K562 (cell line): ENCODE data around the gene STOX2. TPM values are rescaled to one million over a fixed set of nuclear protein-coding genes. Genes with fewer than 3 reads are reported as not detected.

Source experiments
- ATAC-seq: fragments of 200-7000 bp; cut with Tn5 transposase; 3 replicates; pipeline ENCODE4 v1.9.1; 2020; ENCODE audit warnings: moderate library complexity
- BruUV-seq: library from RNA; stranded (reverse); fragments of 400-500 nt; replicated peaks from 2 replicates; lab custom pipeline; 2021; lab: Mats Ljungman, UMichigan
- CTCF ChIA-PET: fragments of 300-600 bp; formaldehyde crosslinking; extraction: SDS; loops from one replicate; lab custom pipeline; 2021; ENCODE audit warnings: low intra/inter-chr PET ratio; lab: Yijun Ruan, JAX
- POLR2A ChIA-PET: fragments of 300-600, 350-650 bp; sonication (Branson Sonifier 250); formaldehyde crosslinking; extraction: SDS; loops from one replicate; lab custom pipeline; 2021; ENCODE audit warnings: antibody characterized with exemption, inconsistent platforms; lab: Yijun Ruan, JAX
- DNase-seq, 4 experiments: peaks; one replicate each; pipeline versions ENCODE4 v3.0.0 to v3.0.0-alpha.2; 2011 to 2018; ENCODE audit warnings: low spot score in 3 of 4, mixed read lengths in 3 of 4; ENCODE audit errors: extremely low read depth in 1 of 4
- FAIRE-seq: peaks from 2 replicates; lab custom pipeline; 2011; peaks lifted over from hg19 to GRCh38; lab: Jason Lieb, UNC
- H2AFZ ChIP-seq: 2 replicates; pipeline ENCODE4 v1.6.0; 2011; ENCODE audit warnings: low read depth, low read length, control low read depth, inconsistent platforms
- H3K27ac ChIP-seq: fragments of 200-600 bp; 3 replicates; pipeline ENCODE4 v1.8.0; 2011; ENCODE audit warnings: low read depth, mild to moderate bottlenecking, control low read depth, inconsistent platforms, low read length, moderate library complexity, mixed read lengths; ENCODE audit errors: extremely low read depth
- H3K27me3 ChIP-seq, 2 experiments: fragments of 300-600 bp in 1 of 2; 2 replicates in 1 of 2; 3 replicates in 1 of 2; pipeline versions ENCODE4 v1.6.0 to v1.8.0; 2011; ENCODE audit warnings: inconsistent platforms in 2 of 2, low read length in 2 of 2, mild to moderate bottlenecking in 1 of 2, mixed read lengths in 1 of 2, moderate library complexity in 1 of 2; ENCODE audit not compliant: control insufficient read depth in 2 of 2, insufficient read depth in 2 of 2
- H3K36me3 ChIP-seq: fragments of 300-600 bp; 3 replicates; pipeline ENCODE4 v1.8.0; 2011; ENCODE audit warnings: mild to moderate bottlenecking, low read length, inconsistent platforms; ENCODE audit not compliant: control insufficient read depth, insufficient read depth
- H3K4me1 ChIP-seq, 2 experiments: fragments of 200-600 bp in 1 of 2; replicated peaks in 1 of 2; 2 replicates in 1 of 2; 3 replicates in 1 of 2; pipeline versions ENCODE4 v1.5.1 to v1.8.0; 2011; ENCODE audit warnings: inconsistent platforms in 2 of 2, low read length in 2 of 2, mild to moderate bottlenecking in 1 of 2, mixed read lengths in 1 of 2, moderate library complexity in 1 of 2; ENCODE audit not compliant: control insufficient read depth in 2 of 2, insufficient read depth in 2 of 2
- H3K4me2 ChIP-seq: 2 replicates; pipeline ENCODE4 v1.6.1; 2011; ENCODE audit warnings: low read length, control low read depth, inconsistent platforms, mixed read lengths; ENCODE audit not compliant: insufficient read depth
- H3K4me3 ChIP-seq: fragments of 200-600 bp; sonication (generic), shearing (Covaris generic); 2 replicates; pipeline ENCODE4 v1.5.1; 2016; ENCODE audit warnings: control low read depth, inconsistent platforms
- H3K79me2 ChIP-seq: fragments of 200-600 bp; 3 replicates; pipeline ENCODE4 v1.8.0; 2011; ENCODE audit warnings: low read length, inconsistent platforms; ENCODE audit not compliant: control insufficient read depth, insufficient read depth
- H3K9ac ChIP-seq, 2 experiments: 2 replicates each; pipeline versions ENCODE4 v1.6.0 to v1.6.1; 2011; ENCODE audit warnings: low read depth in 2 of 2, low read length in 2 of 2, control low read depth in 1 of 2, inconsistent platforms in 1 of 2, mild to moderate bottlenecking in 1 of 2, mixed read lengths in 1 of 2; ENCODE audit not compliant: insufficient read depth in 1 of 2
- H3K9me1 ChIP-seq: one replicate; pipeline ENCODE4 v1.6.0; 2011; ENCODE audit warnings: inconsistent platforms, mild to moderate bottlenecking, low read length, moderate library complexity; ENCODE audit not compliant: control insufficient read depth, insufficient read depth
- H3K9me3 ChIP-seq: replicated peaks from 2 replicates; pipeline ENCODE4 v1.5.1; 2011; ENCODE audit warnings: low read depth, low read length, inconsistent platforms; ENCODE audit not compliant: control insufficient read depth, insufficient read depth
- H4K20me1 ChIP-seq: replicated peaks from 2 replicates; pipeline ENCODE4 v1.6.1; 2011; ENCODE audit warnings: low read length, inconsistent platforms, mixed read lengths; ENCODE audit not compliant: control insufficient read depth, insufficient read depth
- C11orf30 ChIP-seq: fragments of 450-650 bp; IDR thresholded peaks from 2 replicates; pipeline ENCODE4 v1.6.1; 2016; ENCODE audit warnings: low read depth, mild to moderate bottlenecking
- CEBPZ ChIP-seq: fragments of 150-350 bp; IDR thresholded peaks from 2 replicates; pipeline ENCODE4 v1.6.1; 2014; ENCODE audit warnings: low read depth, mild to moderate bottlenecking, low read length, borderline replicate concordance
- FOXJ3 ChIP-seq: sonication (generic); formaldehyde crosslinking; IDR thresholded peaks from 2 replicates; pipeline ENCODE4 v1.4.0; 2020; ENCODE audit warnings: mild to moderate bottlenecking, missing genetic modification reagents
- MAFG ChIP-seq: fragments of 450-650 bp; conservative IDR thresholded peaks from 2 replicates; pipeline ENCODE4 v1.6.1; 2016; ENCODE audit warnings: missing genetic modification characterization, missing compliant biosample characterization
- MEF2D ChIP-seq: conservative IDR thresholded peaks from 2 replicates; pipeline ENCODE4 v1.6.1; 2016; ENCODE audit warnings: low read depth, missing genetic modification characterization, missing compliant biosample characterization
- TGIF2 ChIP-seq: sonication (generic); formaldehyde crosslinking; IDR thresholded peaks from 2 replicates; pipeline ENCODE4 v1.8.1; 2022; ENCODE audit warnings: mild to moderate bottlenecking, missing genetic modification reagents, moderate library complexity
- ZFP36 ChIP-seq: fragments of 150-350 bp; IDR thresholded peaks from 2 replicates; pipeline ENCODE4 v1.6.1; 2018; ENCODE audit warnings: low read length, low read depth; ENCODE audit not compliant: partially characterized antibody
- ZNF23 ChIP-seq: fragments of 250-450 bp; sonication (Bioruptor Pico); IDR thresholded peaks from 2 replicates; pipeline ENCODE4 v1.4.0; 2020; ENCODE audit warnings: mild to moderate bottlenecking
- ZNF316 ChIP-seq: fragments of 450-650 bp; IDR thresholded peaks from 2 replicates; pipeline ENCODE4 v1.6.1; 2016
- WGBS: fragments of 100-300 bp; shearing (Covaris generic); methylation state at CpG from one replicate; pipeline ENCODE4 v1.1.6; 2016; ENCODE audit warnings: low coverage, mixed read lengths; ENCODE audit not compliant: insufficient coverage; ENCODE audit errors: missing lambda C conversion rate; 5-methylcytosine and 5-hydroxymethylcytosine counted together
- in situ Hi-C: fragments of 300-500 bp; cut with MboI; formaldehyde crosslinking; loops from 4 replicates; pipeline ENCODE4 v1.15.0; 2018; ENCODE audit warnings: inconsistent platforms, mixed read lengths
- intact Hi-C: fragments of 100-400 bp; cut with micrococcal nuclease; formaldehyde crosslinking; loops from 2 replicates; pipeline ENCODE4 v1.14.2; 2022
- polyA plus RNA-seq, 8 experiments: library from polyadenylated mRNA; depleted of rRNA in 4 of 8; stranded (reverse) in 5 of 8; unstranded in 3 of 8; fragments of >200 nt; fragmentation: Nextera tagmentation in 2 of 8; fragmentation: Illumina TruSeq in 1 of 8; extraction: Ambion mirVana in 2 of 8; extraction: Trizol in 1 of 8; gene quantifications; 2 replicates each; pipeline versions ENCODE4 v1.2.1 to v1.2.3, GENCODE V29; 2011 to 2014; ENCODE audit warnings: inconsistent platforms in 1 of 8, missing spikeins in 1 of 8
- total RNA-seq, 7 experiments: library from RNA; depleted of rRNA in 6 of 7; stranded (reverse); fragments of >200 nt in 6 of 7; fragmentation: Illumina TruSeq in 2 of 7; extraction: Trizol in 2 of 7; gene quantifications; 2 replicates each; pipeline versions ENCODE4 v1.2.1 to v1.2.3, GENCODE V29; 2011 to 2021; ENCODE audit warnings: low replicate concordance in 1 of 7

The STOX2 gene
- total and polyA plus RNA-seq, 9 of the 15 experiments (the other 6 are each of a cell fraction or from before 2014, with no cell fraction given), result not detected

- no peak for FAIRE-seq
- TF ChIP-seq ZNF316 (peak; percentile 46), FOXJ3 (CRISPR knock-in tag) (no peak), MEF2D (tag) (no peak), C11orf30 (peak; percentile 28; the same call in 1 of the 2 replicates), MAFG (tag) (0 out of 2 replicates have a peak, but pooled peaks have one; percentile 21)
- H3K4me1 ChIP-seq, result peaks cover 0 to 7% of the 10 kb centered on the region in 2 experiments; a peak in 3 of 5 replicates
- in situ Hi-C loops (no loop called here), intact Hi-C loops (no loop called here)
- H3K36me3 ChIP-seq, result no peaks in the 10 kb centered on the region
- no peak overlapping the region for H3K9ac ChIP-seq
- H3K79me2 ChIP-seq, result no peaks in the 10 kb centered on the region
- ATAC-seq, result no peak
- H4K20me1 ChIP-seq, result no peaks in the 10 kb centered on the region
- no peaks in the 10 kb centered on the region for H3K9me1 ChIP-seq
- H3K27me3 ChIP-seq, result peaks cover 35 to 47% of the 10 kb centered on the region in 2 experiments
- no peak for DNase-seq
- WGBS, result 0% methylated on average over 2 of the region's 2 CpGs
- ChIA-PET CTCF (no interaction called here), POLR2A (no interaction called here)
- H2AFZ ChIP-seq, result no peak overlapping the region
- no TSS peak for BruUV-seq
- no peak overlapping the region for H3K4me3 ChIP-seq
- H3K27ac ChIP-seq, result no peak overlapping the region
- H3K9me3 ChIP-seq, result no peaks in the 10 kb centered on the region
- no peak overlapping the region for H3K4me2 ChIP-seq
Measured at GRCh38 chr4:183989931-183990330, 84.8 kb downstream of the STOX2 start.

- WGBS, result 3% methylated on average over 6 of the region's 6 CpGs
- Histone ChIP-seq H3K79me2 (no peaks in the 10 kb centered on the region), H3K9me1 (no peaks in the 10 kb centered on the region), H3K9ac (no peak overlapping the region), H3K36me3 (no peaks in the 10 kb centered on the region), H3K4me1 (no peaks in the 10 kb centered on the region), H3K4me3 (no peak overlapping the region), H3K4me2 (no peak overlapping the region), H3K9me3 (no peaks in the 10 kb centered on the region), H3K27me3 (peaks cover 14 to 32% of the 10 kb centered on the region in 2 experiments), H2AFZ (no peak overlapping the region), H4K20me1 (no peaks in the 10 kb centered on the region), H3K27ac (no peak overlapping the region)
- in situ Hi-C loops (no loop called here), intact Hi-C loops (no loop called here)
- no TSS peak for BruUV-seq
- no peak for FAIRE-seq
- POLR2A ChIA-PET, result no interaction called here
- no peak for ATAC-seq
- CTCF ChIA-PET, result no interaction called here
- DNase-seq, result no peak
- TF ChIP-seq CEBPZ (no peak), TGIF2 (CRISPR knock-in tag) (no peak), ZFP36 (no peak), ZNF23 (CRISPR knock-in tag) (no peak)
Measured at GRCh38 chr4:183993676-183994075, 88.6 kb downstream of the STOX2 start.
